Measurements from ENCODE around the gene PICK1.

Gene PICK1

DNA sequence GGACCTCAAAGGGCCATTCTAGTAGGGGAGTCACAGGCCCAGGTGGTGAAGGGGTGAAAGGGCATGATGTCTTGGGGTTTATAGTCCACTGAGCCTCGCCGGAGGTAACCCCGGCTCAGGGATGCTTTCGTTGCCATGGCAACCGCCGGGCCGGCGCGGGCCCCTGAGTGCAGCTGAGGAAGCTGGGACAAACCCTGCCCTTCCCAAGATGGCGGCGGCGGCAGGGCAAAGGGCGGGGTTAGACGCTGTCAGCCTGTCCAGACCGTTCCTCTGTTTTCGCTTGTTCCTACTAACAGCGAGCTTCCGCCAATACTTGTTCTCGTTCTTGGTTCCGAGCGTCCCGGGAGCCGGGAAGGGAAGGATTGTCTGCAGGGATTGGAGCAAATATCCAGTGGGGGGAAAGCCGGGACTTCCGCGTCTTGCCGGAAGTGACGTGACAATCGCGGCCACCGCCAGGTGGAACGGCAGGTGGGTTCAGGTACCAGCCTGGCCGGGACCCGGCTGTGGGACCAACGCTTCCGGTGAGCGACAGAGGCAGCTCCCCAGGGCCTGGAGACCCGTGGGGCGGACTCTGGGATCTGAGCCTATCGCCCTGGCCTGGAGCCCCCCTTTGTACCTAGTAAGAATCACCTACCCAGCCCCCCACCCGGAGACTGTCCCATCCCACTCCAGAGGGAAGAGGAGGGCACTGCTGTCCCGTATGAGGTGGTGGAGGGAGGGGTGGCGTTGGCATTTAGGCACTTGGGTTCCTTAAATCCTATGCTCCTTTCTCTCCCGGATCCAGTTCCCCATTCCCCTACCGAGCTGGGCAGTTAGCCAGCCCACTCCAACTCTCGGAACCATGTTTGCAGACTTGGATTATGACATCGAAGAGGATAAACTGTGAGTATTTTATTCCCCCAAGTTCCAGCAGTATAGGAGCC is at the start of gene PICK1:
Gene PICK1, plus strand, starts transcription at position 436 of the 923 bp plus-strand sequence. Its CDS starts 406 bp downstream, at position 842.
- DNase-seq, result peak; percentile 50

- DNase-seq, result no peak
These were observed 48.0 kb upstream of the PICK1 start for GRCh38 chr22:38009000-38009806.

- DNase-seq, result no peak
These were observed 44.6 kb upstream of the PICK1 start for GRCh38 chr22:38012604-38013072.

DNA sequence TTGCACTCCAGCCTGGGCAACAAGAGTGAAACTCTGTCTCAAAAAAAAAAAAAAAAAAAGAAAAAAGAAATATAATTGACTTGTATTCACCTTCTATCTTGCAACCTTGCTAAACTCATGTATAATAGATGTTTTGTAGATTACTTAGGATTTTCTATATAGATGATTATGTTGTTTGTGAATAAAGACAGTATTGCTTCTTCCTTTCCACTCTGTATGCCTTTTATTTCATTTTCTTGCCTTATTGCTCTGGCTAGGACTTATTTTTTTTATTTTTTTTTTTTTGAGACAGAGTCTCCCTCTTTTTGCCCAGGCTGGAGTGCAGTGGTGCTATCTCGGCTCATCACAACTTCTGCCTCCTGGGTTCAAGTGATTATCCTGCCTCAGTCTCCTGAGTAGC is 43.1 kb upstream of the PICK1 start:
- no peak for DNase-seq

GRCh38 chr22:38016182-38017151 is 40.7 kb upstream of the PICK1 start:
- no peak for DNase-seq

DNA sequence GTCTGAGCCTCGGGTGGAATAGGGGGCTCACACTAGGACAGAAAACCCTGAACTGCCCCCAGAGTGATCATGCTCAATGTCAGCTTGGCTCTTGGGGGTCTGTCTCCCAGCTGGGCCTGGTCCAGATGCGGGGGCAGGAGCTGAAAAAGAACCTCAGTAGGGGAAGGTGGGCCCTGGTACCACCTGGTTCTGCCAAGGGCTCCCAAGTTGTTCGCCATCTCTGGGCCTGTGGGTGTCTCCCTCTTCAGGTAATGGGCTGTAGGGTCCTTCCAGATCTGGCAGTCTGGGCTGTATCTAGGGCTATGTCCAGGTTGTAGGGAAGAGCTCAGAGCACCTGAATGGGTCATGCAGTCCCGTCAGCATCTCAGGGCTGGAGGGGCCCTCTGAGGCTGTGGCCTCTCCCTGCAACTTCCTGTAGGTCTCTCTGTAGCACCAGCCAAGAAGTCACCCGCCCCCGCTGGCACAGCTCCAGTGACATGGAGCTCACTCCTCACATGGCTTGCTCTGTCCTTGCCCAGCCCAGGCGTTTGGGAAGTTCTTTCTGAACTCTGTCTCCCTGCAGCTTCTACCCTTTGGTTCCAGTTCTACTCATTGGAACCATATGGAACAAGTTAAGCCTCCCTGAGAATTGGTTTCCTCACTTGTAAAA is 39.8 kb upstream of the PICK1 start:
- DNase-seq, result no peak

DNA sequence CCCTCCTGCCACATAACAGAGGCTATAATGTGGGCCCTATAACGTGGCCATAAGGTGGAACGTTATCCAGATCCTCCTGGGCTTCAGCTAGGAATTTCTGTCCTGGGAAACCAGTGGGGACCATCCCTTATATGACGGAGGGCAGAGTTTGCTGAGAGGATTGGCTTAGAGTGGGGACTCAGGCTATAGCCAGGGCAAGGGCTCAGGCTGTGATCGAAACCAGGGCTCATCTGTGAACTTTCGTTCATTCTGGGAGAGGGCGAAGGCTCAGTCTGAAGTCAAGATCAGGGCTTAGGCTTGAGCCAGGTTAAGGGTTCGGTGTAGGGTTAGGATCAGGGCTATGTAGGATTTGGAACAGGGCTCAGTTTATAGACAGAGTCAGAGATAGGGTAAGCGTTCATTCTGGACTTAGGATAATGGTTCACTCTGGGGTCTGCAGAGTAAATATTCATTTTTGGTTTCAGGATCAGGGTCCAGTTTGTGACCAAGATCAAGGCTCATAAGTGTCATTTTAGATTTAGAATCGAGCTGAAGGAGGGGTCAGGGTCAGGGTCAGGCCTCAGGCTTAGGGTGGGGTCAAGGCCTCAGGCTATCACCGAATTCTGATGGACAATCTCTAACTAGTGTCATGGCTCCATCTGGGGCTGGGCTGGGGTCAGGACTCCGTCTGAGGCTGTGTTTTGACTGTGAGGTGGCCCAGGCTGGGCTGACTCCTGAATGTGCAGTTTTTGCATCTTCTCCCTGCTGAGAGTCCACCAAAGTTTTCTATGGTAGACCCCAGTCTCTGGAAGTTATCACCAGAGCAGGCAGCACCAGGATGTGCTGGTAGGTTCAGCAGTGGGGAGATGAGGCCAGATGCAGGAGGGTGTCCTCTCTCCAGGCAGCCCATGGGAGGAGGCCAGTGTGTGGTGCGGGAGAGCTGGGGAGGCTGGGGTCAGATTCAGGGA is 39.0 kb upstream of the PICK1 start:
- no peak for DNase-seq

DNA sequence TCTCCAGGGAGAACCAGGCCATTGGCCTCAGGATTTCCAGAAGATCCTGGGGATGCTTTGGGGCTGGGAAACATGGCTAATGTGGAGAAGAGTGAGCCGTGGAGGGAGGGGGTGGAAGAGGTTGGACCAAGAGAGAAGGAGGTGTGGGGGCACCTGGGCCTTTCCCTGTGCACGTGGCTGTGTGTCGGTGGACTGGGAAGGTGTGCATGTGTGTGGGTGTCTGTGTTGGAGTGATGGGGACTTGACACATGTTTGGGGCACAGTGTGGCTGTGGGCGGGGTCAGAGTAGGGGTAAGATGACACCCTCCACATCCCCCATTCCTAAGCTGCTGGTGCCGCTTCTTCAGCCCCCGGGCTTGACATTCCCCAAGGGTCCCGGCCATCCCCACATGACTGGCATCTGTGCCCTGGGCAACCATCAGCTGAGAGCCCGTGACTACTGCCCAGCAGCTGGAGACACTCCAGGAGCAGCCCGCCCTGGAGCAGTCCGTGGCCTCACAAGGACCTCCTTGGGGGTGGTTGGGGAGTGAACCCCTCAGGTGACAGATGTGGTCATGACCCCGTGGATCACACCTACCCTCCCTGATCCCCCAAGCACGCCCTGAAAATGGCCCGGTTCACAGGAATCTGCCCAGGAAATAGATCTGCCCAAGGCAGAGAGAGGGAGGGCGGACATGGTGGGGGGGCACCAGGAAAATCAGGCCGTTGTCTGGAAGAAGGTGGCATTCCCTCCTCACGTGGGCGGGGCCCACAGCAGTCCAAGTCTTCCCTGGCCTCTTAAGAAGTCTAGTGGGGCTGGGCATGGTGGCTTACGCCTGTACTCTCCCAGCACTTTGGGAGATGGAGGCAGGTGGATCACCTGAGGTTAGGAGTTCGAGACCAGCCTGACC is 38.0 kb upstream of the PICK1 start:
- no peak for DNase-seq

GRCh38 chr22:38021206-38021605 is 36.0 kb upstream of the PICK1 start:
- peak; percentile 67 for DNase-seq

DNA sequence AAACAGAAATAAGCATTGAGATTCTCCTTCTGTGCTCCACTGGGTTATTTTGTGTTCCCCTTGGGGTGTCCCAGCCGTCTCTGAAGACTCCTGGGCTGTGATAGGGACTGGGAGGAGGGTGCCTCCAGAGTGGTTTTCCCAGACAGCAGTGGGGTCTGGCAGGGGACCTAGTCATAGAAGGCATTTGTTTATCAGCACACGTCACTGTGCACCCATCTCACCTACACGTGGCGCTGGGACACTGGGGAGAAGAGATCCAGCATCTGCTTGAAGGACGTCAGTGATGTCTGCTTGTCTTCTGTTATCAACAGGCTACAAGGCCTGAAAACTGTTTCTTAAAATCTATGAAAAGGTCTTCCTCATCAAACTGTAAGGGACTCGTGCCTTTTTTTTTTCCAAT is 34.2 kb upstream of the PICK1 start:
- no peak for DNase-seq

DNA sequence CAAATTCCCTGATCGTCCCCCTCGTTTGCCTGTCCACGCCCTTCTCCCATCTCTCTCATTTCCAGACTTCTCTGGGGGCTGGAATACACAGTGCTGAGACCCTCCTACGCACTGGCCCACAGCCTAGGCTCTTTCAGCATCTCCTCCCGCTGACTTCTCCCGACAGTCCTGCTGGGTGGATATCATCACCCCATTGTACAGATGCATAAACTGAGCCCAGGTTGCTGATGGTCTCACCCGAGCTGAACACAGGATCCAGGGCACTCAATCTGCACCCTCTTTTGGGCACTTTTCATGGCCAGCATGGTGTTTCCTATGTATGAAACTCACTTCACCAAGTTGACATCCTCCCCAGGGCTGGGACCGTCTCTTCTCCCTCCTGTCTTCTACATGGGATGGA is 31.7 kb upstream of the PICK1 start:
- no peak for DNase-seq

- DNase-seq, result no peak
These were observed 30.8 kb upstream of the PICK1 start for GRCh38 chr22:38026130-38027111.

GRCh38 chr22:38027487-38027886 is 29.7 kb upstream of the PICK1 start:
- DNase-seq, result no peak

- no peak for DNase-seq
These were observed 28.7 kb upstream of the PICK1 start for GRCh38 chr22:38028344-38029130.

DNA sequence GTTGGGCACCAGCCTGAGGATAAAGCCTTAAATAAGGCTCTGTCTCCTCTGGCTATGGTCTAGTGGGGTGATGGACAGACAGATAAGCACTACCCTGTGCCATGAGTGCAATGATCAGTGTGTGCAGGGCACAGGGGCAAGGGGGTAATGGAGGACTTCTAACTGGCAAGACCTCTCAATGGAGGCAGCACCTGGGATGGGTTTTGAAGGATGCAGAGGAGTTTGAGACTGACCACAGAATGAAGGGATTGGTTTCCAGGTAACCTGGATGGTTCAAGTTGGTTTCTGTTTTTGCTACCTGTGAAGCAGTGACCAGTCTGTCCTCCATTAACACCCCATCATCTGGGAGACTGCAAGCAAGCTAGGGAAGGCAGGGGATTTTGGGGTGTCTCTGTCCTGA is 27.8 kb upstream of the PICK1 start:
- DNase-seq, result no peak

GRCh38 chr22:38029901-38030300 is 27.3 kb upstream of the PICK1 start:
- no peak for DNase-seq

DNA sequence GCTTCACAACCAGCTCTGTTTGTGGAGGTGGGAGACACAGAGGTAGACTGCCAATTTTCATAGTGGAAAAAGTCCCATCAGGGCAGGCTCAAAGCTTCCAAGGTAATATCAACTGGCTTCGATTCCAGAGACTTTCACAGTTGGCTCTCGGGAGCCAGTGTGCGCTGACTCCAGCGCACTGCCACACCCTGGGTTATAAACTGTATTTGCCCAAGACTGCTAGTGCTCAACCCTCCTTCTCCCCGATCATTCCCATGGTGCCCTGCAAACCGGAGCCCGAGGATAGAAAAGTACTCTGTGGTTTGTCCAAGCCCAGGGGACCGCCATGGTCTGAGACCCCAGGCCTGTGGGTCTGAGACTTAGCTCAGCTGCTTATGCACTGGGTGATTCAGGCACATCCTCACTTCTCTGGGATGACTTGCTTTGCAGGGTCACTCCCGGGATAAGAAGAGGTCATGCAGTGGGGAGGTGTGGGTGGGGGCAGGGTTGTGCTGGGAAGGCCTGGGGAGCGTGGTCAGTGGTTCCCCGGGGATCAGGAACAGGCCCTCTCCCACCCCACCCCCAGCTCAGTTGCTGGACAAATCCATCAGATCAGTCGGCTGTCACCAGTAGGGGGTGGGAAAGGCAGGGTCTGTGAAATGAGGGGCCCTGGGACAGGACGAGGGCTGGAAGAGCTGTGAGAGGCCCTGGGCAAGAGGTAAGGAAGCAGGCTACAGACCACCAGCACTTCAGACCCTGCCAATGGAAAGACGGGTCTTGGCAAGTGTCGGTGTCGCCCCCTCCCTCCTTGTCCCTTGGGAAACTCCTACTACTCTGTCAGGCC is 26.7 kb upstream of the PICK1 start:
- no peak for DNase-seq
